Activated naive CD4-positive, alpha-beta T cell (primary cell): Measurements from ENCODE around the gene LRRC36.
"Not testable (repeated sequence)": the region's sequence is repeated elsewhere in the genome, so short reads cannot be mapped to it uniquely, and the experiment has no call there.

Experiments used
- DNase-seq, 4 experiments: peaks; one replicate each; lab custom pipeline; 2025; lab: John Stamatoyannopoulos, UW

The LRRC36 gene

DNA sequence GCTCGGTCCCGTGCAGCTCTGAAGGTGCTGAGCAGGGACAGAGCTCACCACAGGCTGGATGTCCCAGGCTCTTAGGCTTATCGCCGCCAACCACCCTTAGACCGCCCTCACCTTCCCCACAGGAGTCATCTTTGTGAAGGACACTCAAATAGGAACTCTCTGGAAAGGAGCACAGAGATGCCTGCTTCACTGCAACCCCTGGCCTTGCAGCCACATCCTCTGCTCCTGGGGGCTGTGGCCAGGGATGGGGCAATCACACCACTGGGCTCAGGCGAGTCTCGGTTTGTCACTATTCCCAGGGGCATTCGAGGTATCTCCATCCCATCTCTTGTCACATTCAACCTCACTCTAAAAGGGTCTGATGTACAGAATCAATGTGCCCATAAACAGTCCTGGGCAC lies 78.7 kb downstream of the LRRC36 start:
- no peak for DNase-seq

- DNase-seq, result no peak
Observed at GRCh38 chr16:67406111-67406971, 79.7 kb downstream of the LRRC36 start.

- DNase-seq, result no peak
Observed at GRCh38 chr16:67407176-67407787, 80.7 kb downstream of the LRRC36 start.

- DNase-seq, result no peak
Observed at GRCh38 chr16:67407788-67408452, 81.3 kb downstream of the LRRC36 start.

- no peak for DNase-seq
Observed at GRCh38 chr16:67409631-67410030, 83.0 kb downstream of the LRRC36 start.

DNA sequence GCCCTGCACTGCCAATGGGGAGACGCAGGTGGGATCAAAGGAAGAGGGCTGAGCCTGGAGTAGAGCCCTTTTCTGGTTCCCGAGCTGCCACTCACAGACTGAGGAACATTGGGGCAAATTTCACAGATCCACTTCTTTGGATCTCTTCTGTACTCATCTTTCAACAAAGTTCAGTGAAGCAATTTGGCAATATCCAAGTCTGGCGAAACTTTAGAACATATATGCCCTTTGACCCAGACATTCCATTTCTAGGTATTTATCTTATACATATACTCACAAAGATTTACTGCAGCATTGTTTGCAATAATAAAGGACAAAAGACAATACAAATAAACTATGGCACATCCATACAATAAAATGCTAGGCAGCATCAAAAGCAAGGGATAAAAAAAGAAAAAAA lies 84.7 kb downstream of the LRRC36 start:
- no peak for DNase-seq

GRCh38 chr16:67412294-67412693 lies 85.7 kb downstream of the LRRC36 start:
- DNase-seq, result no peak

- no peak for DNase-seq
Observed at GRCh38 chr16:67413978-67414911, 87.6 kb downstream of the LRRC36 start.

- DNase-seq, result not testable (repeated sequence)
Observed at GRCh38 chr16:67415421-67415820, 88.8 kb downstream of the LRRC36 start.

- peak in 1 of 4 experiments; percentile 26 for DNase-seq
Observed at GRCh38 chr16:67415872-67416793, 89.5 kb downstream of the LRRC36 start, which contains the start of gene ZDHHC1. TSS of gene ZDHHC1 (minus strand) at chr16:67416477. CDS start at chr16:67407775, 8,702 bp downstream.

DNA sequence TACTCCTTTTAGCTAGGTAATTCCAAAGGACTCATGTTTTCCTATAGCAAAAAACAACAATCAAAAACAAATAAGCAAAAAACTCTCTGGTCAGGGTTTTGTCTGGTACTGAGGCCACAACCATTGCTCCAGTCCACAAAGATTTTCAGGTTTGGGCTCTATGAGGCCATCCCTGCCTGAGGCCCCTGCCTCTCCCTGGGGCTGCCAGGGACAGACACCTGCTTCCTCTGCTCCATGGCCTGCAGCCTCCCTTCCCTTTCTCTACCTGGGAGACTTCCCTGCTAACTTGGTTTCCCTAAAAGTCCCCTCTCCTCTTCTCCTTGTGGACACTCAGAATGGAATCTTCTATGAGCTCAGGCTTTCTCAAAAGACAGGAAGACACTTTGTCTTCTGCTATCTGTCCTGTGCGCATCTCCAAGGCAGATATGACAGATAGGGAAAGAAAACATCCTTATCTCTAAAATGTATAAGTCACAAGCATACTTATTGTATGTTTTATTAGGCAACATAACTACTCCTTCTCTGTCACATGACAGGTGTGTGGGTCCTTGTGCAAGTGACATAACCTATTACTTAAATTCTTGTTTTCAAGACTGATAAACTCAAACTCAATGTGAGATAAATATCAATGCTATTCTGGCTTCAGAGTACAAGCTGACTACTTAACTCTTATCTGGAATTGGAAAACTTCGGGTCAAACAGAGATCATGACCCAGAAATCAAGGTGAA lies 90.9 kb downstream of the LRRC36 start:
- DNase-seq, result no peak

DNA sequence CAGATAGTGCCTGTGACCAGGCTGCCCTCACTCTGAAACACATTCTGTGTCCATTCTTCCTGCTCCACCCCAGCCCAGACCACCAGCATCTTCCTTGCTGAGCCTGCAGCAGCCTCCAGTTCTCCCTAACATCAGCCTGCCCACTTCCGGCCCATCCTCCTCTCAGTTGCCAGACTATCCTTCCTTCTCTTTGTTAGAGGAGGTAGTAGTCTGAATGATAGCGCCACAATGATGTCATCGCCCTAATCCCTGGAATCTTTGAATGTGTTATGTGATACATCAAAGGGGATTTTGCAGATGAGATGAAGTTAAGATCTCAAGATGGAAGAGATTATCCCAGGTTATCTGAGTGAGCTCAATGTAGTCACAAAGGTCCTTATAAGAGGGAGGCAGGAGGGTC lies 92.9 kb downstream of the LRRC36 start:
- DNase-seq, result no peak

DNA sequence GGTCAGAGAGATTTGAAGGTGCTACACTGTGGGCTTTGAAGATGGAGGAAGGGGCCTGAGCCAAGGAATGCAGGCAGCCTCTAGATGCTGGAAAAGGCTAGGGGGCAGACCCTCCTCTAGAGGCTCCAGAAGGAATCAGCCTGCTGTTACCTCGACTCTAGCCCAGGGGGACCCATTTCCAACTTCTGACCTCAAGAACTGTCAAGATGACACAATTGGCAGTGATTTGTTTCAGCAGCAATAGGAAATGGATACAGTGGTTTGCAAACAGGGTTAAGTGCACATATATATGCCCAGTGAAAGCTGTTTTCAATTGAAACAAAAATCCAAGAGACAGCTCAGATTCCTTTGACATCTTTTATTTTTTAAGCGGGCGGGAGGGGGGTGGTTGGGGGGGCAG lies 93.3 kb downstream of the LRRC36 start:
- no peak for DNase-seq

DNA sequence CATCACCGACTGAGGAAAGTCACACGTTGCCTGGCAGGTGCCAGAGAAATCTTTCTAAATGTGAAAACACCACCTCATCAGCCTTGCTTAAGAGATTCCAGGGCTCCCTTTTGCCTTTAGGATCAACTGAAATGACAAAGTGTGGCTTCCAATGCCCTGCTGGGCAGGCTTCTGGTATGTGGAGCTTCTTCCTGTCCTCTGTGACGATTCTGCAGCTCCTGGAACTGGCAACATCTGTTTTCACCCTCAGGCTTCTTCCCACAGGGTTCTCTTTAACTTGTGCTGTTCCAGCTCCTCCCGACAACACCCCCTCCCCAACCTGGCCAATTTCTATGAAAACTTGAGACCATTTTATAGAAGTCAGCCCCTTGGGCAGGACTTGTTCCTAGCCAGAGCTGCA lies 94.4 kb downstream of the LRRC36 start:
- no peak for DNase-seq

GRCh38 chr16:67423015-67423414 lies 96.4 kb downstream of the LRRC36 start:
- DNase-seq, result no peak

DNA sequence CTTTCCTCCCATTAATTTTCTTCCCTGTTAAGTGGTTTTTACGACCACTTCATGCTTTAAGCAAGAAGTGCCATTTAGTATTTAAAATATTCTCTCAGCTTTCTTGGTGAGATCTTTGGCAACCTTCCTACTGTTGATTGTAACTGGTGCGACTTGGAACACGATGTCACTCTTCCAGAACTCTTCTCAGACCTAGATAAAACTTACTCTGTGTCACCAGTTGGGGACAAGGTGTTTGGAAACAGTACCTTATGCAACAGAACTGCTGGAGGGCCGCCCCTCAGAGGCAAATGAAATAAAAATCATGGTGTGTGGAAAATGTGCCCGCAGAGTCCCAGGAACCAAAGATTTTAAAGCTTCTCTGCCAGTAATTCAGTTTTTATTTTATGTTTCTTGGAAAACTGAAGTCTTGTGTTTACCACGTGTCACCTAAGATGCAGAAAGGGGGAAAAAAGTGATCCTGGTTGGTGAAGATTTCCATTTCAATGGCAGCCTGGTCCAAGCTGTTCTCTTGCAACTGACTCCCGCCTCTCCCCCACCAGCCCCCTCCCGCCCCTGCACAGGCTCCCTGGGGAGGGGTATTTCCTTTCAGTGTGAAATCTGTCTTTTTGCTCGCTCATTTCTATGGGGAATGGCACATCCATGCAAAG lies 97.1 kb downstream of the LRRC36 start:
- no peak for DNase-seq

- no peak for DNase-seq
Observed at GRCh38 chr16:67424261-67424615, 97.6 kb downstream of the LRRC36 start.

- no peak for DNase-seq
Observed at GRCh38 chr16:67425061-67425460, 98.4 kb downstream of the LRRC36 start.

- DNase-seq, result no peak
Observed at GRCh38 chr16:67425580-67425979, 99.0 kb downstream of the LRRC36 start.

GRCh38 chr16:67426022-67426421 lies 99.4 kb downstream of the LRRC36 start:
- no peak for DNase-seq
